Cardiac septum (tissue), 1 donor: ENCODE results near the gene FBXO7. TPM values are rescaled to one million over a fixed set of nuclear protein-coding genes. Genes with fewer than 3 reads are reported as not detected.
A peak's percentile ranks its signal among the peaks of the same experiment; 100 is the strongest.

Experiments
- DNase-seq: peaks from one replicate; pipeline ENCODE4 v3.0.0-alpha.2; 2020; ENCODE audit warnings: low spot score
- intact Hi-C: fragments of 100-400 bp; cut with DNase I; formaldehyde crosslinking; loops from one replicate; pipeline ENCODE4 v1.14.0; 2022
- total RNA-seq: library from RNA; stranded (reverse); fragmentation: NEBNext Ultra II Directional; extraction: Animal tissue kit (Norgen Biotek cat#: 25700); gene quantifications from one replicate; pipeline ENCODE4 v1.2.1, GENCODE V29; 2021
- donor health status: DM: no; HTN: no; CAD: no.

Gene FBXO7
- total RNA-seq, 1 donor from 2014 or later, result 44.8 TPM

DNA sequence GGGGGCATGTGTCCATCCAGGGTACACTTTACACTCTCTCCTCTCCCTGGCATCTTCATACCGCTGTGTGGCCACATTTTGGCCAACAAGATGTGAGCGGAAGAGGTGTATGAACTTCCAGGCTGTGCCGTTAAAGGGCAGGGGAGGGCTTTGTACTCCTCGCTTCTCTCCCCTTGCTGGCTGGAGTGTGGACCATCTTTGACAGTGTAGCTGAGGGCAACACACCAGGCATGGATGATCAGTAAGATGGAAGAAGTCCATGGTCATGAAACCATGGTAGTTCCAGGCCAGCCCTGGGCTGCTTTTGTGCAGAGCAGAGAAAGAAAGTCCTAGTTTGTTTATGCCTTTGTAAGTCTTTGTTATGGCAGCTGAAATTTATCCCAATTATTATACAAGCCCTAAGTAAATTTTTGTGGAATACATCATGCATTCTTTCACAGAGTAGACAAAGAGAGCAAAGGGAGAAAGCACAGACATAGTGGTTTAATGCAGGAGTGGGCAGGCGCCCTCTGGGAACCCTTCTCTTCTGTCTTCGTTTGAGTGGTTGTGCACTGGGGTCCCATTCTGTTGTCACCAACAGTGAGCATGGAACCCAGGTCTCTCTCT, 70.4 kb downstream of the FBXO7 start:
- peak; percentile 12 for DNase-seq
- intact Hi-C loops, result no loop called here

DNA sequence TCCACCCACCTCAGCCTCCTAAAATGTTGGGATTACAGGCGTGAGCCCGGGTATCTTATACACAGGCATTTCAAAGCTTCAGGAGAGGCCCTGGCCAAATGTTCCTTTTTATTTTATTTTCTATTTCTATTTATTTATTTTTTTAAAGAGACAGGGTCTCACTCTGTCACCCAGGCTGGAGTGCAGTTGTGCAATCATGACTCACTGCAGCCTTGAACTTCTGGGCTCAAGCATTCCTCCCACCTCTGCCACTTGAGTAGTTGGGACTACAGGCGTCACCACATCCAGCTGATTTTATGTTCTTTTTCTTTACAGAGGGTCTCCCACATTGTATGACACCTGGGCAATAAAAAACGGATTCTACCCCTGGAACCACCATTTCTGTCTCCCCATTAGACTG, 71.2 kb downstream of the FBXO7 start:
- intact Hi-C loops, result no loop called here
- peak; percentile 17 for DNase-seq

DNA sequence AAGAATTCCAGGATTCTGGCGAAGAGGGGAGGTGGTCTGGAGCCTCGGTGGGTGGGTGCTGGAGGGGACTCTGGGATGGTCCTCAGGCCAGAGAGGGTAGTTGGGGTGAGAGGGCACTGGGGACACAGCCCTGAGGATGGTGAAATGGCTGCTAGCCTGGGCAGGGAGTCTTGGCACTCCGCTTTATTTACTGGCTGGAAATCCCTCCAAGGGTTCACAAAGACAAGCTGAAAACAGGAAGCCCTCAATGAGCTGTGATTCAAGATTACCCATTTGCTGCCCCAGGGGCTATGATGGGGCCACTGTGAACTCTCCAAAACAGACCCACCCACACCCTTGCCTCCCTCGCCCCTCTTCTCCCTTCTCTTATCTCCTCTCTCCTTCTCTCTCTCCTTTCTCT, 71.9 kb downstream of the FBXO7 start:
- peak; percentile 19 for DNase-seq
- intact Hi-C loops, result no loop called here

DNA sequence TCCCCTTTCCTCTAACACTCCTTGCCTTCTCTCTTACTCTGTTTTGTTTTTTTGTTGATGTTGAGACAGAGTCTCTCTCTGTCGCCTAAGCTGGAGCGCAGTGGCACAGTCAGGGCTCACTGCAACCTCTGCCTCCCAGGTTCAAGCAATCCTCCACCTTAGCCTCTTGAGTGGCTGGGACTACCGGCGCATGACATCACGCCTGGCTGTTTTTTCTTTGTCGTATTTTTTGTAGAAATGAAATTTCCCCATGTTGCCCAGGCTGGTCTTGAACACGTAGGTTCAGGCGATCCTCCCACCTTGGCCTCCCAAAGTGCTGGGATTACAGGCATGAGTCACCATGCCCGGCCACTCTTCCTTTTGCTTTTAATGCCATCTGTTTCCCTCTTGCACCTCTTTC, 72.3 kb downstream of the FBXO7 start:
- intact Hi-C loops, result no loop called here
- no peak for DNase-seq

DNA sequence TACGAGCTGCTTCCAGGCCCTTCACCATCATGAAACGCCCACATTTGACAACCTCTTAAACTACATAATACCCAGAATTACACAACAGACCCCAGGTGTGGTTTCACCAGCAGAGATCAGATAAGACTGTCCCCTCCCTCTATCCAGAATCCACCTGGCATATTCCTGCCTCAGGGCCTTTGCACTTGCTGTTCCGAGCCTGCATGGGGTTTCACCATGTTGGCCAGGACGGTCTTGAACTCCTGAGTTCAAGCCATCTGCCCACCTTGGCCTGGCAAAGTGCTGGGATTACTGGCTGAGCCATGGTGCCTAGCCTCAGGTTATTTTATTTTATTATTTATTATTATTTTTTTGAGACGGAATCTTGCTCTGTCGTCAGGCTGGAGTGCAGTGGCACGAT, 73.4 kb downstream of the FBXO7 start:
- no peak for DNase-seq
- intact Hi-C loops, result no loop called here

Other genes with a start within 250 kb of the FBXO7 start
- 0.19 TPM for gene SLC5A4, start 219.5 kb upstream of the FBXO7 start, total RNA-seq
- gene RFPL3, start 116.9 kb upstream of the FBXO7 start, total RNA-seq, result not detected
- 42.0 TPM for gene RTCB, start 62.6 kb upstream of the FBXO7 start, total RNA-seq
- gene BPIFC, start 10.4 kb upstream of the FBXO7 start, total RNA-seq, result not detected